OCI-LY7 (cell line): ENCODE data around the gene FGF2. TPM values are rescaled to one million over a fixed set of nuclear protein-coding genes. Genes with fewer than 3 reads are reported as not detected.

Source experiments
- BruUV-seq: library from RNA; stranded (reverse); fragments of 400-500 nt; replicated peaks from 2 replicates; lab custom pipeline; 2021; lab: Mats Ljungman, UMichigan
- CTCF ChIA-PET: fragments of 300-600 bp; sonication (Branson Sonifier 250); formaldehyde crosslinking; loops from one replicate; lab custom pipeline; 2022; ENCODE audit warnings: antibody characterized with exemption; ENCODE audit not compliant: unreplicated experiment; lab: Charles Lee
- POLR2A ChIA-PET: fragments of 300-600 bp; sonication (Branson Sonifier 250); formaldehyde crosslinking; loops from one replicate; lab custom pipeline; 2022; ENCODE audit warnings: antibody characterized with exemption; lab: Charles Lee
- DNase-seq: peaks from one replicate; pipeline ENCODE4 v3.0.0-alpha.2; 2015; ENCODE audit warnings: low spot score
- H2AFZ ChIP-seq: fragments of 200-600 bp; sonication (generic), shearing (Covaris generic); 2 replicates; pipeline ENCODE4 v1.6.1; 2014; ENCODE audit warnings: mild to moderate bottlenecking, antibody characterized with exemption, low read length, moderate library complexity
- H3K27ac ChIP-seq: fragments of 200-600 bp; sonication (generic); 2 replicates; pipeline ENCODE4 v1.5.1; 2014; ENCODE audit warnings: mixed run types, low read depth, mild to moderate bottlenecking, moderate library complexity, low read length, inconsistent platforms; ENCODE audit not compliant: poor library complexity, severe bottlenecking
- H3K36me3 ChIP-seq: fragments of 200-600 bp; sonication (generic); 2 replicates; pipeline ENCODE4 v1.6.1; 2014; ENCODE audit warnings: mild to moderate bottlenecking, antibody characterized with exemption, low read length, moderate library complexity, mixed read lengths; ENCODE audit not compliant: insufficient read depth
- H3K4me1 ChIP-seq: fragments of 200-600 bp; sonication (generic); 2 replicates; pipeline ENCODE4 v1.5.1; 2014; ENCODE audit warnings: mild to moderate bottlenecking, low read length; ENCODE audit not compliant: insufficient read depth, poor library complexity, severe bottlenecking
- H3K4me2 ChIP-seq: fragments of 200-600 bp; sonication (generic); 2 replicates; pipeline ENCODE4 v1.6.1; 2014; ENCODE audit warnings: mild to moderate bottlenecking, low read length
- H3K4me3 ChIP-seq: fragments of 200-600 bp; sonication (generic); 2 replicates; pipeline ENCODE4 v1.5.1; 2014; ENCODE audit warnings: mild to moderate bottlenecking, low read depth, low read length; ENCODE audit not compliant: poor library complexity, severe bottlenecking
- H3K79me2 ChIP-seq: fragments of 200-600 bp; sonication (generic); 2 replicates; pipeline ENCODE4 v1.6.1; 2016; ENCODE audit warnings: low read depth, mild to moderate bottlenecking, low read length, moderate library complexity, mixed read lengths; ENCODE audit not compliant: insufficient read depth
- H3K9me2 ChIP-seq: fragments of 200-600 bp; sonication (generic); 2 replicates; pipeline ENCODE4 v1.6.1; 2016; ENCODE audit warnings: mild to moderate bottlenecking, low read length, mixed read lengths; ENCODE audit not compliant: insufficient read depth
- H3K9me3 ChIP-seq: fragments of 200-600 bp; sonication (generic); 2 replicates; pipeline ENCODE4 v1.6.1; 2014; ENCODE audit warnings: mild to moderate bottlenecking, mixed run types, low read length, mixed read lengths
- H4K20me1 ChIP-seq: fragments of 200-600 bp; sonication (generic); 2 replicates; pipeline ENCODE4 v1.6.1; 2014; ENCODE audit warnings: mild to moderate bottlenecking, antibody characterized with exemption, low read length, moderate library complexity, mixed read lengths; ENCODE audit not compliant: insufficient read depth
- EZH2phosphoT487 ChIP-seq: fragments of 200-600 bp; sonication (generic); IDR thresholded peaks from 2 replicates; pipeline ENCODE4 v1.6.1; 2018; ENCODE audit warnings: low read depth, borderline replicate concordance, mild to moderate bottlenecking, mixed run types, antibody characterized with exemption, low read length, moderate library complexity, mixed read lengths
- intact Hi-C: fragments of 100-400 bp; cut with micrococcal nuclease; formaldehyde crosslinking; loops from one replicate; pipeline ENCODE4 v1.10.0; 2022; ENCODE audit not compliant: unreplicated experiment
- total RNA-seq, 2 experiments: library from RNA; depleted of rRNA in 1 of 2; stranded (reverse); fragments of >200 nt in 1 of 2; shearing (Covaris generic) in 1 of 2; gene quantifications; 2 replicates each; pipeline ENCODE4 v1.2.3, GENCODE V29; 2014 to 2022
- TF ChIP-seq, protein P1 (sequence below): fragments of 200-600 bp; sonication (generic); conservative IDR thresholded peaks from 2 replicates; pipeline ENCODE4 v1.5.1; 2014; ENCODE audit warnings: mild to moderate bottlenecking, antibody characterized with exemption, low read length, moderate library complexity, mixed read lengths

Gene FGF2
- total RNA-seq, 2 experiments from 2014 or later: 0.53 TPM; not detected in 1

DNA sequence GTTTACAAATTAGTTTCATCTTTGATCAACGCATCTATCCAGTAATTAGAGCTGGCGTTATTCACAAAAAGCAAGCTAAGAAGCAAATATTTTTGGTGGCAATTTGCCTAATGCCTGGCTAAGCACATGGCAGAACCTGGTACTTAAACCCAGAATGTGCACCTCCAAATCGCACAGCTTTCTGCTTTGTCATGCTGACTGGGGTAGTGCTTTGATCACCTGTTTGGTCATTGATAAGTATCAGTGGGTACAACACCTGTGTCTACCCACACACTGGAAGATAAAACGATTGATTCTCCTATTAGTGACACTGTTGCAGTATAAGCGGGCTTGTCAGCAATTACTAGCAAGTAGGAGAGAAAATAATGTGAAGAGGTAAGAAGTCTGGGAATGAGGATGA is 93.8 kb downstream of the FGF2 start:
- no peaks in the 10 kb centered on the region for H3K9me2 ChIP-seq
- POLR2A ChIA-PET: interaction anchor here (0.5 to 2.8 kb wide), 5 partner anchors 9 to 188 kb away, joined by 3 to 20 read pairs (median 4); partner anchors contain the start of gene BBS12
- CTCF ChIA-PET: interaction anchor here (1.4 kb wide), 1 partner anchor 10 kb away, joined by 4 read pairs; no protein-coding TSS in a partner anchor

DNA sequence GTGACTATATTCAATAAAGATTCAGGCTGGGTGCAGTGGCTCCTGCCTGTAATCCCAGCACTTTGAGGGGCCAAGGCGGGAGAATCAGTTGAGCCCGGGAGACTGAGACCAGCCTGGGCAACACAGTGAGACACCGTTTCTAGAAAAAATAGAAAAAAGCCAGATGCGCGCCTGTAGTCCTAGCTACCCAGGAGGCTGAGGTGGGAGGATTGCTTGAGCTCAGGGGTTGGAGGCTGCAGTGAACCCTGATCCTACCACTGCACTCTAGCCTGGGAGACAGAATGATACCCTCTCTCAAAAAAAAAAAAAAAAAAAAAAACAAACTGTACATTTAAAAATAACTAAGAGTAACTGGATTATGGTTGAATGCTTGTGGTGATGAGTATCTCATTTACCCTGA is 94.7 kb downstream of the FGF2 start:
- DNase-seq: no peak
- TF ChIP-seq, protein P1, sequence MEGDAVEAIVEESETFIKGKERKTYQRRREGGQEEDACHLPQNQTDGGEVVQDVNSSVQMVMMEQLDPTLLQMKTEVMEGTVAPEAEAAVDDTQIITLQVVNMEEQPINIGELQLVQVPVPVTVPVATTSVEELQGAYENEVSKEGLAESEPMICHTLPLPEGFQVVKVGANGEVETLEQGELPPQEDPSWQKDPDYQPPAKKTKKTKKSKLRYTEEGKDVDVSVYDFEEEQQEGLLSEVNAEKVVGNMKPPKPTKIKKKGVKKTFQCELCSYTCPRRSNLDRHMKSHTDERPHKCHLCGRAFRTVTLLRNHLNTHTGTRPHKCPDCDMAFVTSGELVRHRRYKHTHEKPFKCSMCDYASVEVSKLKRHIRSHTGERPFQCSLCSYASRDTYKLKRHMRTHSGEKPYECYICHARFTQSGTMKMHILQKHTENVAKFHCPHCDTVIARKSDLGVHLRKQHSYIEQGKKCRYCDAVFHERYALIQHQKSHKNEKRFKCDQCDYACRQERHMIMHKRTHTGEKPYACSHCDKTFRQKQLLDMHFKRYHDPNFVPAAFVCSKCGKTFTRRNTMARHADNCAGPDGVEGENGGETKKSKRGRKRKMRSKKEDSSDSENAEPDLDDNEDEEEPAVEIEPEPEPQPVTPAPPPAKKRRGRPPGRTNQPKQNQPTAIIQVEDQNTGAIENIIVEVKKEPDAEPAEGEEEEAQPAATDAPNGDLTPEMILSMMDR: no peak
- TF ChIP-seq EZH2phosphoT487: no peak
- H3K4me1 ChIP-seq: peaks cover 10% of the 10 kb centered on the region
- peak overlapping the region; percentile 88 for H3K4me2 ChIP-seq
- ChIA-PET CTCF (no interaction called here), POLR2A (interaction anchor here (0.6 to 2.8 kb wide), 8 partner anchors 8 to 407 kb away, joined by 3 to 20 read pairs (median 4); partner anchors contain the start of gene BBS12)
- intact Hi-C loops: loop anchor here (5.0 to 10.0 kb wide), 2 partner anchors 524 to 1099 kb away; partner anchors contain the start of gene CCNA2
- BruUV-seq: TSS peak; percentile 60
- H3K9me3 ChIP-seq: no peaks in the 10 kb centered on the region
- no peak overlapping the region for H3K27ac ChIP-seq
- no peaks in the 10 kb centered on the region for H4K20me1 ChIP-seq
- H3K4me3 ChIP-seq: peak overlapping the region; percentile 93
- 0 out of 2 replicates have a peak, but pooled peaks cover 2% of the 10 kb centered on the region for H3K36me3 ChIP-seq
- H3K79me2 ChIP-seq: peaks cover 35% of the 10 kb centered on the region
- H2AFZ ChIP-seq: no peak overlapping the region
- no peaks in the 10 kb centered on the region for H3K9me2 ChIP-seq

More for the DNA sequence above, 93.8 kb downstream of the FGF2 start:
- TF ChIP-seq EZH2phosphoT487: no peak
- TF ChIP-seq, protein P1: no peak
- no TSS peak for BruUV-seq
- Histone ChIP-seq H3K79me2 (peaks cover 27% of the 10 kb centered on the region), H3K9me3 (no peaks in the 10 kb centered on the region), H3K4me1 (peaks cover 10% of the 10 kb centered on the region), H4K20me1 (no peaks in the 10 kb centered on the region), H3K27ac (no peak overlapping the region), H3K4me2 (no peak overlapping the region), H2AFZ (no peak overlapping the region), H3K4me3 (no peak overlapping the region), H3K36me3 (0 out of 2 replicates have a peak, but pooled peaks cover 6% of the 10 kb centered on the region)
- no peak for DNase-seq
- intact Hi-C loops: loop anchor here (5.0 to 10.0 kb wide), 2 partner anchors 524 to 1098 kb away; partner anchors contain the start of gene CCNA2
